IMR-90 (cell line): ENCODE measurements around the gene SYCE3. TPM values are rescaled to one million over a fixed set of nuclear protein-coding genes. Genes with fewer than 3 reads are reported as not detected.

Experiments
- ATAC-seq: fragments of 200-7000 bp; cut with Tn5 transposase; 2 replicates; pipeline ENCODE4 v1.9.1; 2020; ENCODE audit warnings: low read depth, mild to moderate bottlenecking, moderate library complexity
- BruUV-seq: library from RNA; stranded (reverse); fragments of 400-500 nt; replicated peaks from 2 replicates; lab custom pipeline; 2021; lab: Mats Ljungman, UMichigan
- CTCF ChIA-PET: fragments of 300-600 bp; formaldehyde crosslinking; extraction: SDS; loops from one replicate; lab custom pipeline; 2021; ENCODE audit warnings: antibody characterized with exemption; lab: Yijun Ruan, JAX
- POLR2A ChIA-PET: fragments of 300-600 bp; sonication (Branson Sonifier 250); formaldehyde crosslinking; loops from one replicate; lab custom pipeline; 2022; ENCODE audit warnings: antibody characterized with exemption; ENCODE audit not compliant: unreplicated experiment; lab: Charles Lee
- DNase-seq: peaks from one replicate; pipeline ENCODE4 v3.0.0; 2013
- H2AFZ ChIP-seq: replicated peaks from 2 replicates; pipeline ENCODE3; 2013; ENCODE audit warnings: low read length, mild to moderate bottlenecking; ENCODE audit not compliant: poor library complexity
- H2AK5ac ChIP-seq: 2 replicates; pipeline ENCODE4 v1.6.1; 2013; ENCODE audit warnings: low read depth, low read length, inconsistent platforms
- H2AK9ac ChIP-seq: replicated peaks from 2 replicates; pipeline ENCODE3; 2013; ENCODE audit warnings: mild to moderate bottlenecking, low read depth, low read length, moderate library complexity; ENCODE audit not compliant: poor library complexity
- H2BK120ac ChIP-seq: 2 replicates; pipeline ENCODE4 v1.6.1; 2013; ENCODE audit warnings: low read depth, low read length, inconsistent platforms
- H2BK15ac ChIP-seq: 3 replicates; pipeline ENCODE4 v1.6.1; 2013; ENCODE audit warnings: low read depth, low read length, inconsistent platforms
- H2BK20ac ChIP-seq: 2 replicates; pipeline ENCODE4 v1.6.1; 2013; ENCODE audit warnings: low read depth, mild to moderate bottlenecking, inconsistent platforms, low read length, moderate library complexity
- H2BK5ac ChIP-seq: 2 replicates; pipeline ENCODE4 v1.6.1; 2013; ENCODE audit warnings: mild to moderate bottlenecking, low read depth, low read length, inconsistent platforms; ENCODE audit not compliant: poor library complexity, severe bottlenecking
- H3K14ac ChIP-seq: replicated peaks from 2 replicates; pipeline ENCODE4 v1.6.1; 2013; ENCODE audit warnings: low read depth, low read length, inconsistent platforms
- H3K18ac ChIP-seq: 2 replicates; pipeline ENCODE4 v1.6.1; 2013; ENCODE audit warnings: low read depth, low read length, control low read depth
- H3K23ac ChIP-seq: 2 replicates; pipeline ENCODE4 v1.6.1; 2013; ENCODE audit warnings: low read depth, low read length, inconsistent platforms
- H3K27ac ChIP-seq: 2 replicates; pipeline ENCODE4 v1.5.1; 2013; ENCODE audit warnings: mild to moderate bottlenecking, control low read depth, low read length; ENCODE audit not compliant: insufficient read depth
- H3K27me3 ChIP-seq: 2 replicates; pipeline ENCODE4 v1.6.1; 2013; ENCODE audit warnings: low read length; ENCODE audit not compliant: control insufficient read depth, insufficient read depth
- H3K36me3 ChIP-seq: 2 replicates; pipeline ENCODE4 v1.6.1; 2013; ENCODE audit warnings: low read length, mixed read lengths; ENCODE audit not compliant: control insufficient read depth, insufficient read depth
- H3K4ac ChIP-seq: 2 replicates; pipeline ENCODE4 v1.6.1; 2013; ENCODE audit warnings: low read depth, low read length, inconsistent platforms
- H3K4me1 ChIP-seq: 2 replicates; pipeline ENCODE4 v1.6.1; 2013; ENCODE audit warnings: low read length, mixed read lengths; ENCODE audit not compliant: control insufficient read depth, insufficient read depth
- H3K4me2 ChIP-seq: 2 replicates; pipeline ENCODE4 v1.6.1; 2013; ENCODE audit warnings: low read depth, mild to moderate bottlenecking, control low read depth, low read length, moderate library complexity
- H3K4me3 ChIP-seq: 2 replicates; pipeline ENCODE4 v1.5.1; 2013; ENCODE audit warnings: low read depth, mild to moderate bottlenecking, control low read depth, low read length, moderate library complexity; ENCODE audit not compliant: insufficient read depth
- H3K56ac ChIP-seq: 2 replicates; pipeline ENCODE4 v1.6.1; 2013; ENCODE audit warnings: low read length, inconsistent platforms; ENCODE audit not compliant: insufficient read depth; ENCODE audit errors: extremely low read depth
- H3K79me1 ChIP-seq, 2 experiments: 2 replicates each; pipeline ENCODE4 v1.6.1; 2013; ENCODE audit warnings: low read length in 2 of 2, inconsistent platforms in 1 of 2, low read depth in 1 of 2
- H3K9ac ChIP-seq: 2 replicates; pipeline ENCODE4 v1.6.1; 2013; ENCODE audit warnings: low read depth, low read length, control low read depth
- H3K9me1 ChIP-seq: 2 replicates; pipeline ENCODE4 v1.6.1; 2013; ENCODE audit warnings: low read length, inconsistent platforms; ENCODE audit not compliant: insufficient read depth
- H3K9me3 ChIP-seq: 2 replicates; pipeline ENCODE4 v1.6.1; 2013; ENCODE audit warnings: low read length; ENCODE audit not compliant: control insufficient read depth, insufficient read depth
- H4K20me1 ChIP-seq: 2 replicates; pipeline ENCODE4 v1.6.1; 2013; ENCODE audit warnings: low read length, inconsistent platforms; ENCODE audit not compliant: insufficient read depth
- H4K5ac ChIP-seq: 2 replicates; pipeline ENCODE4 v1.6.1; 2013; ENCODE audit warnings: mild to moderate bottlenecking, low read depth, low read length, control low read depth
- H4K8ac ChIP-seq, 2 experiments: 2 replicates each; pipeline ENCODE4 v1.6.1; 2013; ENCODE audit warnings: low read depth in 2 of 2, low read length in 2 of 2, control low read depth in 1 of 2, inconsistent platforms in 1 of 2
- H4K91ac ChIP-seq: 2 replicates; pipeline ENCODE4 v1.6.1; 2013; ENCODE audit warnings: low read depth, low read length, inconsistent platforms; ENCODE audit not compliant: insufficient read depth
- CHD1 ChIP-seq: IDR thresholded peaks from 2 replicates; pipeline ENCODE4 v1.6.1; 2012; ENCODE audit warnings: low read depth, low read length, improper control_type of control experiment
- FOS ChIP-seq: fragments of 150-350 bp; IDR thresholded peaks from 2 replicates; pipeline ENCODE4 v1.6.1; 2016; ENCODE audit warnings: low read depth, low read length
- MXI1 ChIP-seq: IDR thresholded peaks from 2 replicates; pipeline ENCODE4 v1.6.1; 2012; ENCODE audit warnings: low read depth, mild to moderate bottlenecking, low read length, moderate library complexity, borderline replicate concordance
- POLR2A ChIP-seq: IDR thresholded peaks from 2 replicates; pipeline ENCODE4 v1.6.1; 2012; ENCODE audit warnings: mild to moderate bottlenecking, low read depth, low read length
- RFX5 ChIP-seq: IDR thresholded peaks from 2 replicates; pipeline ENCODE4 v1.8.0; 2012; ENCODE audit warnings: low read depth, mild to moderate bottlenecking, low read length, moderate library complexity
- whole genome bisulfite sequencing, 2 experiments: methylation state at CpG; one replicate each; pipeline versions ENCODE4 v1.1.5 to v1.1.7; 2013; ENCODE audit warnings: missing lambda C conversion rate in 2 of 2; ENCODE audit not compliant: insufficient read length in 1 of 2; ENCODE audit errors: extremely low coverage in 2 of 2; 5-methylcytosine and 5-hydroxymethylcytosine counted together
- dilution Hi-C: fragments of 300-500 bp; cut with HindIII; formaldehyde crosslinking; loops from one replicate; pipeline ENCODE4 v1.14.3; 2018; ENCODE audit warnings: low sequenced_read_pairs; ENCODE audit not compliant: unreplicated experiment
- in situ Hi-C: fragments of 300-500 bp; cut with MboI; formaldehyde crosslinking; loops from 3 replicates; pipeline ENCODE4 v1.14.3; 2019; ENCODE audit warnings: low sequenced_read_pairs, inconsistent platforms, mixed read lengths
- intact Hi-C: fragments of 100-400 bp; cut with micrococcal nuclease; formaldehyde crosslinking; loops from 2 replicates; pipeline ENCODE4 v1.10.0; 2022
- polyA plus RNA-seq, 3 experiments: library from polyadenylated mRNA; depleted of rRNA; stranded (reverse); fragments of >200 nt; gene quantifications; 2 replicates each; pipeline ENCODE4 v1.2.3, GENCODE V29; 2012; ENCODE audit warnings: low replicate concordance in 1 of 3
- total RNA-seq: library from RNA; depleted of rRNA; stranded (reverse); fragments of >200 nt; gene quantifications from 2 replicates; pipeline ENCODE4 v1.2.3, GENCODE V29; 2012
- TF ChIP-seq, protein P1 (sequence below): conservative IDR thresholded peaks from 2 replicates; pipeline ENCODE4 v1.5.1; 2012; ENCODE audit warnings: mild to moderate bottlenecking, low read depth, low read length, improper control_type of control experiment

SYCE3 gene
- total and polyA plus RNA-seq, 2 of the 4 experiments (the other 2 are of a cell fraction): not detected

DNA sequence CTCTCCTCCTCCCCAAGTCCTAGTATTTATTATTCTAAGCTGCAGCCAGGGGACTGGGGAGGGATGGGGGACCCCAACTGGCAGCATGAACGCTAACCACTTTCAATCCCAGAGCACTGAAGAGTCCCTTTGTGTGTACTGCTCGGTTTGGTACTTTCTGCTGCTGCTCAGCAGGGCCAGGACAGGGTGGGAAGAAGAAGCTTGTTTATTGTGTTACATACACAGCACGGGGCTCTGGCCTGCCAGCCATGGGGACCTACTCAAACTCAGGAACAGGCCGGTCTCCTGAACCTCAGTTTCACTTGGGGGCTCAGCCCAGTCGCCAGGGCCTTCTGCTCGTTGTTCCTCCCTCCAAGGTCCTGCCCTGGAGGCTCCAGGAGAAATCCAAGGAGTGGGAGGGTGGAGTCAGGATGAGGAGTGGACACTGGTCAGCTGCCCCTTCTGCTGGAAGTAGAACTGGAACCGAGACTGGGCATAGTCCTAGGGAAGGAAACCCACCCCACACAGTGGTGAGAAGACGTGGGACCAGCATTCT lies 16.1 kb upstream of the SYCE3 start:
- H3K27me3 ChIP-seq: no peaks in the 10 kb centered on the region
- no TSS peak for BruUV-seq
- H3K14ac ChIP-seq: peak overlapping the region; percentile 65; the same call in 1 of the 2 replicates
- no peak for ATAC-seq
- H2BK20ac ChIP-seq: no peak overlapping the region
- H3K9me3 ChIP-seq: no peaks in the 10 kb centered on the region
- no peak overlapping the region; the same call in 1 of the 2 replicates for H2AK5ac ChIP-seq
- H4K20me1 ChIP-seq: no peaks in the 10 kb centered on the region
- H3K79me1 ChIP-seq: peaks cover 17 to 38% of the 10 kb centered on the region in 2 experiments
- H3K4ac ChIP-seq: peak overlapping the region; percentile 12
- peak overlapping the region; percentile 35 for H2AFZ ChIP-seq
- H3K23ac ChIP-seq: no peak overlapping the region; the same call in 1 of the 2 replicates
- dilution Hi-C loops: no loop called here
- H4K91ac ChIP-seq: 0 out of 2 replicates have a peak overlapping the region, but pooled peaks have one; percentile 19
- no peak overlapping the region for H3K9ac ChIP-seq
- peak overlapping the region; percentile 1; the same call in 1 of the 2 replicates for H2BK120ac ChIP-seq
- peak overlapping the region in 1 of 2 experiments; percentile 73; a peak in 1 of 4 replicates for H4K8ac ChIP-seq
- H4K5ac ChIP-seq: no peak overlapping the region
- TF ChIP-seq, protein P1, sequence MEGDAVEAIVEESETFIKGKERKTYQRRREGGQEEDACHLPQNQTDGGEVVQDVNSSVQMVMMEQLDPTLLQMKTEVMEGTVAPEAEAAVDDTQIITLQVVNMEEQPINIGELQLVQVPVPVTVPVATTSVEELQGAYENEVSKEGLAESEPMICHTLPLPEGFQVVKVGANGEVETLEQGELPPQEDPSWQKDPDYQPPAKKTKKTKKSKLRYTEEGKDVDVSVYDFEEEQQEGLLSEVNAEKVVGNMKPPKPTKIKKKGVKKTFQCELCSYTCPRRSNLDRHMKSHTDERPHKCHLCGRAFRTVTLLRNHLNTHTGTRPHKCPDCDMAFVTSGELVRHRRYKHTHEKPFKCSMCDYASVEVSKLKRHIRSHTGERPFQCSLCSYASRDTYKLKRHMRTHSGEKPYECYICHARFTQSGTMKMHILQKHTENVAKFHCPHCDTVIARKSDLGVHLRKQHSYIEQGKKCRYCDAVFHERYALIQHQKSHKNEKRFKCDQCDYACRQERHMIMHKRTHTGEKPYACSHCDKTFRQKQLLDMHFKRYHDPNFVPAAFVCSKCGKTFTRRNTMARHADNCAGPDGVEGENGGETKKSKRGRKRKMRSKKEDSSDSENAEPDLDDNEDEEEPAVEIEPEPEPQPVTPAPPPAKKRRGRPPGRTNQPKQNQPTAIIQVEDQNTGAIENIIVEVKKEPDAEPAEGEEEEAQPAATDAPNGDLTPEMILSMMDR: no peak
- TF ChIP-seq CHD1 (no peak), POLR2A (no peak), FOS (no peak), RFX5 (no peak), MXI1 (no peak)
- H3K4me1 ChIP-seq: peaks cover 17% of the 10 kb centered on the region
- POLR2A ChIA-PET: interaction anchor here (0.6 kb wide), 1 partner anchor 53 kb away, joined by 3 read pairs; no protein-coding TSS in a partner anchor
- in situ Hi-C loops: loop anchor here (5.0 kb wide), 1 partner anchor 52 kb away; the partner anchor contains the start of gene SCO2
- no peak overlapping the region for H3K4me3 ChIP-seq
- WGBS, 2 experiments: 17% methylated on average over 1 of the region's 8 CpGs; no CpG with 5 or more reads in 1 of the 2 experiments
- H3K18ac ChIP-seq: no peak overlapping the region
- H3K36me3 ChIP-seq: peaks cover 4% of the 10 kb centered on the region; the same call in 1 of the 2 replicates
- no peak overlapping the region for H3K56ac ChIP-seq
- intact Hi-C loops: loop anchor here (5.0 kb wide), 1 partner anchor 43 kb away; no protein-coding TSS in a partner anchor
- H3K27ac ChIP-seq: peak overlapping the region; percentile 9; the same call in 1 of the 2 replicates
- H2BK5ac ChIP-seq: no peak overlapping the region
- peak overlapping the region; percentile 8 for H2AK9ac ChIP-seq
- peak overlapping the region; percentile 4; the same call in 1 of the 2 replicates for H3K4me2 ChIP-seq
- no peak overlapping the region; the same call in 2 of the 3 replicates for H2BK15ac ChIP-seq
- CTCF ChIA-PET: no interaction called here
- peaks cover 28% of the 10 kb centered on the region for H3K9me1 ChIP-seq
- no peak for DNase-seq
